GM12872 (cell line): Measurements from ENCODE around the gene AGAP1.

Experiments
- TF ChIP-seq, protein P1 (sequence below): IDR thresholded peaks from 3 replicates; pipeline ENCODE4 v1.5.1; 2011; ENCODE audit warnings: low read depth, mild to moderate bottlenecking, low read length, moderate library complexity; ENCODE audit not compliant: insufficient read depth

The AGAP1 gene

GRCh38 chr2:235600406-235600805 is 106.6 kb downstream of the AGAP1 start:
- TF ChIP-seq, protein P1, sequence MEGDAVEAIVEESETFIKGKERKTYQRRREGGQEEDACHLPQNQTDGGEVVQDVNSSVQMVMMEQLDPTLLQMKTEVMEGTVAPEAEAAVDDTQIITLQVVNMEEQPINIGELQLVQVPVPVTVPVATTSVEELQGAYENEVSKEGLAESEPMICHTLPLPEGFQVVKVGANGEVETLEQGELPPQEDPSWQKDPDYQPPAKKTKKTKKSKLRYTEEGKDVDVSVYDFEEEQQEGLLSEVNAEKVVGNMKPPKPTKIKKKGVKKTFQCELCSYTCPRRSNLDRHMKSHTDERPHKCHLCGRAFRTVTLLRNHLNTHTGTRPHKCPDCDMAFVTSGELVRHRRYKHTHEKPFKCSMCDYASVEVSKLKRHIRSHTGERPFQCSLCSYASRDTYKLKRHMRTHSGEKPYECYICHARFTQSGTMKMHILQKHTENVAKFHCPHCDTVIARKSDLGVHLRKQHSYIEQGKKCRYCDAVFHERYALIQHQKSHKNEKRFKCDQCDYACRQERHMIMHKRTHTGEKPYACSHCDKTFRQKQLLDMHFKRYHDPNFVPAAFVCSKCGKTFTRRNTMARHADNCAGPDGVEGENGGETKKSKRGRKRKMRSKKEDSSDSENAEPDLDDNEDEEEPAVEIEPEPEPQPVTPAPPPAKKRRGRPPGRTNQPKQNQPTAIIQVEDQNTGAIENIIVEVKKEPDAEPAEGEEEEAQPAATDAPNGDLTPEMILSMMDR: no peak

GRCh38 chr2:235600926-235601325 is 107.1 kb downstream of the AGAP1 start:
- TF ChIP-seq, protein P1: no peak

GRCh38 chr2:235601960-235602704 is 108.3 kb downstream of the AGAP1 start:
- TF ChIP-seq, protein P1: no peak

DNA sequence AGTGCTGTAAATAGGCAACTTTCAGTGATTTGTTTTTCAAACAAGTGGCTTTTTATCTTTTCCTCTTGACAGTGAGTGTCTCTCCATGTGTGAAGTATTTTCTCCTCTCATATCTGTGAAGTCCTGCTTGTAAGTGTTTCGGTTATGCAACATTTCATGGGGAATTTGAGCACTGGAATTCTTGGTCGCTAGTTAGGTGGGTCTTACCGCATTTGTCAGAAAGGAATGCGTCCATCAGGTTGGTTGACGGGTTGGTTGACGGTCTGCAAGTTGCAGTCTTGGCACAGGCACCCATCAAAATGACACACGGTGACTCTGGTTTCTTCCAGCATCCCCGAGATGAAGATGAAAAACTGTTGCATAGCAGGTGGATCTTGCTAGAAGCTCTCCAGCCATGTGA is 109.8 kb downstream of the AGAP1 start:
- TF ChIP-seq, protein P1: no peak

DNA sequence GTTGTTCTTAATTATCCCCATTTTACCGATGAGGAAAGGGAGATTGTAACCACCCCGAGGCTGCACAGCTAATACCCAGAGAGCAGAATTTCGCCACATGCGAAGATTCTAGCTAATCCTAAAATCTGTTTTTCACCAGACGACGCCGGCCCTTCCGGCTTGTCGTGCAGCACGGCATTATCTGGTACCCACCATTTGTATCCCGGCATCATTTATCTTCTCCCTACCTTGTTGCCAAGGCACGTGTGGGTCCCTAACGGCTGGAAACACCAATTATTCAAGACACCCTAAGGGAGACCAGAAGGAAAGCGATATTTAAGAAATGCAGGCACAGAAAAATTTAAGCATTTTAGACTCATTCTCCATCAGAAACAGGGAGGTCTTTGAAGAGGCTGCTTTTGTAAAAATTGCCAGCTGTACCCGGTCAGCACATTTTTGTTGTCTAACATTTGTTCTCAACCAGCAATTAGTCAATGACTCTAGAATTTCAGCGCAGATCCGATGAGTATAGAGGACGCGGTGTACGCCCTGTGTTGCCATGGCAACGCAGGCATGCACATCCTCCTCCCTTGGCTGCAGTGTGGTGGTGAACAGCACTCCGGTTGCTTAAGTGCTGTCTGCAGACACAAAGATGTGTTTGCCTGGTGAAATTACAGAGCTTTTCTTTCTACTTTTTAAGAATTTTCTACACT is 111.6 kb downstream of the AGAP1 start:
- TF ChIP-seq, protein P1: no peak

DNA sequence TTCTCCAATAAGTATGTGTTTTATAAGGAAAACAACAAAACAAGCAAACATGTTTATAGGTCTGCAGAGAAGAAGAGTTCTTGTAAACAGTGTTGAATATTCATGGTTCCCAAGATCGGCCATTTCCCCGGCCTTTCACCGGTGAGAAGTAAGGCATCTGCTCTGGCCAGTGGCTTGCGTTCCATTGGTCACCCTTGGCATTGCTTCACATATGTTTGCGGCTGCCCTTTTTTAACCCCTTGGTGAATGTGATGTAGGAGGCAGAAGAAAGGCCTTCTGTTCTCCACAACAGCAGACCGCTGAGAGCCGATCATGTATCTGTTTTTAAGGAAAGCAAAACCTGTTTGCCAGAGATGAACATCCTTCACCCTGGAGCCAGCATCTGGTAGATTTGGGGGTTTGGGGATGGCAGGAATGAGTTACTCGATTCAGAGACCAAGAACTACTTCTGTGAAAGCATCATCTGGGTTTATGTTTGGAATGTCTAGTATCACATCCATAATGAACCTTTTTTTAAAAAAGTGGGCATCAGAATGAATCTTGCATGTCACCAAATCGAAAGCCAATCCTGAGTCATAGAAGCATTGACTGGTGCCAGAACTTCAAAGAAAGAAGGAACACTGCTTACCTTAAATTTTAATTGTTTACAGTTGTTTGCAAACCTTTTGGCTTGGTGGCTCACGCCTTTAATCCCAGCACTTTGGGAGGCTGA is 112.3 kb downstream of the AGAP1 start:
- TF ChIP-seq, protein P1: no peak

DNA sequence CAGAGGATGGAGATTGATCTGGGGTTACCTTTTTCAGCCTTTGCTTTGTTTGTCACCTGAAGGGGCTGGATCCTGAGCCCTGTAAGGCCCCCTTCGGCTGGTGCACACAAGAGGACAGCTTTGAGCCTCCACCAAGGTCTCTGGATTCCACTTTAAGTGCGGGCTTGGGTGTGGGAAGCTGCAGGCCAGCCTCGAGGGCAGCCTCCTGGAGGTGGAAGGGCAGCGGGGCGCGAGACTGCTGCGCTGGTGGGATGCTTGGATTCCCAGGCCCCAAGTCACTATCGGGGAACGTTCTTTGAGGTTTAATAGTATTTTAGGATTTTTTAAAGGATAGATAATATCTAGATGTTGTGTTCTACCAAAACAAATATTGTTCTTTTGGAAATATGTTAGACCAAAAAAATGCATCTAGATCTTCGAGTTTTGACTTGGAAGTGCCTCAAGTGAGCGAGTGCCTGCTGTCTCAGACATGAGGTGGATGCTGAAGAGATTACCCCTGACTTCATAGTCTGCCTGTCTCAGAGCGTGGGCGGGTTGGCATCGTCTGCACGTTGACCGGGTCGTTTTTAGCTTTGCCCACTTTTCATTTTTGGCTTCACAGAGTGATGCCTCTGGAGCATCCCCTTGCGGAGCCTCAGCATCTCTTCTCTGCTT is 113.8 kb downstream of the AGAP1 start:
- TF ChIP-seq, protein P1: no peak
